Anterior cingulate cortex (tissue), 58 donors: Measurements from ENCODE around the gene TUBE1.
A peak's percentile ranks its signal among the peaks of the same experiment; 100 is the strongest.
"Not testable (repeated sequence)": the region's sequence is repeated elsewhere in the genome, so short reads cannot be mapped to it uniquely, and the experiment has no call there.

Experiments
- DNase-seq, 58 donors: peaks; one replicate each; lab custom pipeline; 2025; lab: John Stamatoyannopoulos, UW

The TUBE1 gene

GRCh38 chr6:112087136-112087911, at the start of gene TUBE1, which contains the start of gene FAM229B:
TUBE1 (minus strand) TSS chr6:112087482; CDS start chr6:112087434, 48 bp downstream.
FAM229B (plus strand) TSS chr6:112087591; CDS start chr6:112099284, 11,693 bp downstream.
- peak; percentile 18 to 96 (median 89) for DNase-seq

DNA sequence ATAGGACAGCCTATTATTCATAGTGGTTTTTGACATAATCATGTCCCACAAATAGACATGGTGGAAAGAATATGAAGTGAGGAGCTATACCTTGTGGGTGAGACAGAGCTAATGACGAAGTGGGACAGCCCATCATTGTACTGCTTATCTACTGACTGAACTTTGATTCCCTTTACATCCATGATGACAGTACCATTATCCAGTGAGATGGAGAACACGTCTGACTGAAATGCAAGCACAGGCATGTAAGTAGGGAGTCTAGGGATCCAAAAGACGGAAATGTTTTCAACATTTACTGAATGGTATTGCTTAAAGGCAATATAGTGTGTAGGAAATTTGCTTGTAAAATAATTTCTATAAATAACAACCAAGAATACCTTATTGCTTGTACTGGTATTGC, 43.6 kb upstream of the TUBE1 start:
- DNase-seq = no peak

DNA sequence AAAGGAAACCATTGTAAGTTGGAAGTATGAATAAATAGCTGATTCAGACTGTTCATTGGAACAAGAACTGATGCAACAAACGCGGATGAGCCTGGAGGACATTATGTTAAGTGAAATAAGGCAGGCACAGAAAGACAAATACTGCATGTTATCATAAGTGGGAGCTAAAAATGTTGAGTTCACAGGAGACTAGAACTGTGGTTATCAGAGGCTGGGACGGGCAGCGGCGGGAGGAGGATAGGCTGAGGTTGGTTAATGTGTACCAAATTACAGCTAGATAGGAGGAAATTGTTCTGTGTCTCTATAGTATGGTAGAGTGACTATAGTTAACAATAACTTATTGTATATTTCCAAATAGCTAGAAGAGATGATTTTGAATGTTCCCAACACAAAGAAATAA, 40.9 kb upstream of the TUBE1 start:
- no peak for DNase-seq

- DNase-seq = no peak
These were observed 36.7 kb upstream of the TUBE1 start for GRCh38 chr6:112123982-112124381.

DNA sequence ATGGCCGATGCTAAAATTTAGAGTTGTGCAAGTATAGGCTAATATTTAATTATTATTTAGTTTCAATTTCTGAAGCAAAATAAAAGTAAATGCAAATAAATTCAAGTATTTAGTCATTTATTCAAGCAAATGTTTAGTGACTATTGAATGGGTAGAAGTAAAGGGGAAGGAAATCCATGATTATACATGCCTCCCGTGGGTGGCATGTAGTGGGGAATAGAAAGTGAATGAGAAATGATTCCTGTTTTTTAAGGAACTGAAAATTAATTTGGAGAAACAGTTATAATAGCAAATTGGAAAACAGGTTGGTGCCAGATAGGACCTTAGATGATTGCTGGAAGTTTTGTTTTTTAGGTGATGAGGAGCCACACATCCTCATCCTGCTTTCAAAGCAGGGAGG, 35.5 kb upstream of the TUBE1 start:
- DNase-seq = no peak

- DNase-seq = no peak
These were observed 30.8 kb upstream of the TUBE1 start for GRCh38 chr6:112118034-112118433.

- DNase-seq = no peak
These were observed 30.3 kb upstream of the TUBE1 start for GRCh38 chr6:112117554-112117953.

GRCh38 chr6:112116221-112116620, 28.9 kb upstream of the TUBE1 start:
- no peak for DNase-seq

GRCh38 chr6:112114577-112115223, 27.4 kb upstream of the TUBE1 start:
- DNase-seq = no peak

GRCh38 chr6:112113918-112114317, 26.6 kb upstream of the TUBE1 start:
- no peak for DNase-seq

- peak in 4 of 58 donors; percentile 7 to 28 (median 14) for DNase-seq
These were observed 26.1 kb upstream of the TUBE1 start for GRCh38 chr6:112113431-112113830.

- DNase-seq = peak in 4 of 58 donors; percentile 1 to 17 (median 6)
These were observed 22.0 kb upstream of the TUBE1 start for GRCh38 chr6:112109262-112109661.

- DNase-seq = no peak
These were observed 19.3 kb upstream of the TUBE1 start for GRCh38 chr6:112106562-112106961.

DNA sequence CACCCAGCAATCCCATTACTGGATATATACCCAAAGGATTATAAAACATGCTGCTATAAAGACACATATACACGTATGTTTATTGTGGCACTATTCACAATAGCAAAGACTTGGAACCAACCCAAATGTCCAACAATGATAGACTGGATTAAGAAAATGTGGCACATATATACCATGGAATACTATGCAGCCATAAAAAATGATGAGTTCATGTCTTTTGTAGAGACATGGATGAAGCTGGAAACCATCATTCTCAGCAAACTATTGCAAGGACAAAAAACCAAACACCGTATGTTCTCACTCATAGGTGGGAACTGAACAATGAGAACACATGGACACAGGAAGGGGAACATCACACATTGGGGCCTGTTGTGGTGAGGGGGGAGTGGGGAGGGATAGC, 18.7 kb upstream of the TUBE1 start:
- DNase-seq = not testable (repeated sequence)

DNA sequence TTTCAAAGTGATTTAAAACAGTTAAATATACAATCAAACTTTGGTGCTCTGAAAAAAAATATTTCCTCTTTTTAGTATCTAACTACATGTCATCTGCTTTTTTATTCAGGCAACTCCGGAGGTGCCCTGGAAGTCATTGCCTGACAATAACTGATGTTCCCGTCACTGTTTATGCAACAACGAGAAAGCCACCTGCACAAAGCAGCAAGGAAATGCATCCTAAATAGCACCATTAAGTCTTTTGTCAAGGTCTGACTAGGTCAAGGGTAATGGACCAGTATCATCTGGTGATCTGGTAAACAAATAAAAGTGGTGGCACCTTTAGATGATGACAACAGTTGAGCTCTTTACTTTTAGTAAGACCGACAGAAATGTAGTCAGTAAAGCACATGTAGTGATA, 13.3 kb upstream of the TUBE1 start:
- DNase-seq = no peak

DNA sequence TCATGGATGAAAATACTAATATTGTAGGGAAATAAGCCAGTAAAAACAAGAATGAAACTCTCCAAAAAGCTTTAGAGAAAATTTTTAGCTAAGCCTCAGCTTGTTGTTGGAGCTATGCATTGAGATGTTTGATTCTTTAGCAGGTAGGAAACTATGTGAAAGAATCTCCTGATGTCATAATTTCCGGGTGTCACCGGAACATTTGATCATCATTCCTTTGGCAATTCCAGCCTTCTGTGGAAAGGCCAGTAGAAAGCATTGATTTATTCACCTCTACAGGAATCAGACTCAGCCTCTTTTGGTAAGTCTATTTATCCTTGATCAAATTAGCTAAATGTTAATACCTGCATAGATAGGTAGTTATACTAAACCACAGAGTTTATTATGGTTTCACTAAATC, 9.6 kb upstream of the TUBE1 start:
- DNase-seq = no peak

DNA sequence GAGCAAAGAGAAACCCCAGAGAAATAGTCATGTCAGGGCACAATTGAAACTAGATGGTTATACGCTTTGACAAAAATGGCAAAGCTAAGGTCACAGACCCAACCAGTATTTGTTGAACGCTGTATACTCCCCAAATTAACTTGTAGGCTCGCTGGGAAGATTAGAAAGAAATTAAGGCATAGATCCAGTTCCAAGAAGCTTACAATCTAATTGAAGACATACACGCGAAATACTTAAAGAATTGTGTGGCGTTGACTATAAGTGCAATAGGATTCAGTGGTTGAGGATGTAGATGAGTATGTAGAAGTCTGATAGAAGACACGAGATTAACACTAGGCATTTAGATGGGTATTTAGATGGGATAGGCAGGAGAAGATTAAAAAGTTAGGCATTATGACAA, 634 bp upstream of the TUBE1 start:
- no peak for DNase-seq

DNA sequence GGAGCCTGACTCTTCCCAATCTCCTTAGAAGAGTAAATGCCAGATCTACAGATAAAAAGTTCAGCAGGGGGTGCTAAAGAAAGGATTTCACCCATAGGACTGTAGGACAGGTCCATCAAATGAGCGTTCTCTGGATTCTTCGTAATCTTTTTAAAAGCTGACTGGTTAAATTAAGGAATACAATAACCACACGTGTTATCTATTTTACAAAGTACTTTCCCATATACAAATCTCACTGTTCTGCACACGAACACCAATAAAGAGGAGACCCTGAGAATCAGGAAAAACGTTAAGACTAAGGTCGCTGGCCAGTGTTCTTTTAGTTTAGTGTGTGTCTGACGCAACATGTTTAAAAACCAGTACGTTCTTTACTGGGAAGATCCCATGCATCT, 542 bp downstream of the TUBE1 start:
- DNase-seq = peak in 2 of 58 donors; percentile 6 to 27

- DNase-seq = no peak
These were observed 1.8 kb downstream of the TUBE1 start for GRCh38 chr6:112085286-112086065.

DNA sequence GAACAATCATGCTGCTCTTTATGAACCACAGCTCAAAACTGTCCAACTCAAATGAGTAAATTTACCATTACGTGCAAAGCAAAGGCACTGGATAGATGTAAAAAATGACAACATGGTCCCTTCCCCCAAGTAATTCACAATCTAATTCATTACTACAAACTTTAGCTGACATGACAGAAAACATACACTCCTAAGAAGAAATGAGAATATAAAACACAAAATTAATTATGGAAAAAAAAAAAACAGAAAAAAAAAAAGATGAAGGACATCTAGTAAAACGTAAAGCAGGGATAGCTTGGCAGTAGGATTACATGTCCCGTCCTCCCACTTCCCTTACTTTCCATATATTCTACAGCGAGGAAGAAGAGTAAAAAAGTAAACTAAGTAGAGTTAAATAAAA, 5.7 kb downstream of the TUBE1 start:
- DNase-seq = no peak

- no peak for DNase-seq
These were observed 20.7 kb downstream of the TUBE1 start for GRCh38 chr6:112066606-112067005.
